ENCODE results near the gene CREBBP.

GRCh38 chr16:3799354-3799753, 81.2 kb downstream of the CREBBP start:
- no peak for TF ChIP-seq CTCF (conservative IDR thresholded peaks at IDR 0.05 in 1 of 2, IDR thresholded peaks at IDR 0.05 in 1 of 2; ENCODE audit: low read depth in 1 of 2, low read length in 2 of 2)
- no peak for TF ChIP-seq EZH2 (IDR thresholded peaks at IDR 0.05; ENCODE audit: low read length, missing control alignments)
